CD4-positive, alpha-beta memory T cell (primary cell): ENCODE data around the gene TRIM3. TPM values are rescaled to one million over a fixed set of nuclear protein-coding genes. Genes with fewer than 3 reads are reported as not detected.

Source experiments
- CTCF ChIA-PET: fragments of 350-600 bp; sonication (Branson Sonifier 250); formaldehyde crosslinking; loops from one replicate; lab custom pipeline; 2021; ENCODE audit warnings: inconsistent platforms; ENCODE audit not compliant: partially characterized antibody; lab: Charles Lee
- POLR2A ChIA-PET: fragments of 350-600 bp; sonication (Branson Sonifier 250); formaldehyde crosslinking; loops from one replicate; lab custom pipeline; 2021; ENCODE audit not compliant: partially characterized antibody; lab: Charles Lee
- DNase-seq, 5 donors: peaks; one replicate each; pipeline versions ENCODE4 v3.0.0 to v3.0.0-alpha.2; 2020 to 2022; ENCODE audit warnings: mixed read lengths in 1 of 5
- H3K27ac ChIP-seq: one replicate; pipeline ENCODE4 v1.7.0; 2013; ENCODE audit warnings: low read depth, low read length
- H3K27me3 ChIP-seq: 2 replicates; pipeline ENCODE4 v1.7.0; 2013; ENCODE audit warnings: mild to moderate bottlenecking, low read length, moderate library complexity; ENCODE audit not compliant: insufficient read depth
- H3K36me3 ChIP-seq: 2 replicates; pipeline ENCODE4 v1.7.0; 2013; ENCODE audit warnings: mild to moderate bottlenecking, low read length, moderate library complexity; ENCODE audit not compliant: insufficient read depth
- H3K4me1 ChIP-seq: 2 replicates; pipeline ENCODE4 v1.7.0; 2013; ENCODE audit warnings: mild to moderate bottlenecking, low read length, moderate library complexity; ENCODE audit not compliant: insufficient read depth
- H3K4me3 ChIP-seq, 2 donors: one replicate each; pipeline ENCODE4 v1.7.0; 2013; ENCODE audit warnings: low read length in 2 of 2, mild to moderate bottlenecking in 1 of 2
- H3K9me3 ChIP-seq, 2 donors: one replicate each; pipeline ENCODE4 v1.7.0; 2013; ENCODE audit warnings: low read length in 2 of 2, control low read depth in 1 of 2; ENCODE audit not compliant: control insufficient read depth in 1 of 2
- H3K27ac Mint-ChIP-seq, 7 donors: one replicate each; pipeline ENCODE4 v1.8.0; 2020 to 2021; ENCODE audit warnings: mixed read lengths in 7 of 7, mild to moderate bottlenecking in 6 of 7, inconsistent platforms in 3 of 7, moderate library complexity in 3 of 7
- H3K27me3 Mint-ChIP-seq, 2 donors: one replicate each; pipeline ENCODE4 v1.8.0; 2020 to 2021; ENCODE audit warnings: mixed read lengths in 2 of 2
- H3K36me3 Mint-ChIP-seq, 2 donors: one replicate each; pipeline ENCODE4 v1.8.0; 2020 to 2021; ENCODE audit warnings: mixed read lengths in 2 of 2, inconsistent platforms in 1 of 2, mild to moderate bottlenecking in 1 of 2
- H3K4me1 Mint-ChIP-seq, 4 donors: one replicate each; pipeline ENCODE4 v1.8.0; 2020 to 2021; ENCODE audit warnings: mixed read lengths in 4 of 4, mild to moderate bottlenecking in 1 of 4
- H3K4me3 Mint-ChIP-seq, 8 donors: one replicate each; pipeline ENCODE4 v1.8.0; 2020 to 2021; ENCODE audit warnings: mixed read lengths in 8 of 8, mild to moderate bottlenecking in 7 of 8, moderate library complexity in 6 of 8, inconsistent platforms in 3 of 8
- H3K9me3 Mint-ChIP-seq, 8 donors: one replicate each; pipeline ENCODE4 v1.8.0; 2020 to 2021; ENCODE audit warnings: mixed read lengths in 8 of 8, mild to moderate bottlenecking in 5 of 8, inconsistent platforms in 3 of 8, moderate library complexity in 1 of 8
- intact Hi-C: fragments of 100-400 bp; cut with micrococcal nuclease; formaldehyde crosslinking; loops from one replicate; pipeline ENCODE4 v1.15.1; 2023
- polyA plus RNA-seq, 2 donors: library from polyadenylated mRNA; unstranded; fragments of 300-500 nt; fragmentation: Illumina TruSeq; gene quantifications; one replicate each; pipeline ENCODE4 v1.2.3, GENCODE V29; 2021
- total RNA-seq, 2 experiments: library from RNA; stranded (reverse); gene quantifications; one replicate each; pipeline ENCODE4 v1.2.3, GENCODE V29; 2021

TRIM3 gene
- total and polyA plus RNA-seq, 4 experiments from 2014 or later: 1.2 to 23.1 (median 13.2) TPM

DNA sequence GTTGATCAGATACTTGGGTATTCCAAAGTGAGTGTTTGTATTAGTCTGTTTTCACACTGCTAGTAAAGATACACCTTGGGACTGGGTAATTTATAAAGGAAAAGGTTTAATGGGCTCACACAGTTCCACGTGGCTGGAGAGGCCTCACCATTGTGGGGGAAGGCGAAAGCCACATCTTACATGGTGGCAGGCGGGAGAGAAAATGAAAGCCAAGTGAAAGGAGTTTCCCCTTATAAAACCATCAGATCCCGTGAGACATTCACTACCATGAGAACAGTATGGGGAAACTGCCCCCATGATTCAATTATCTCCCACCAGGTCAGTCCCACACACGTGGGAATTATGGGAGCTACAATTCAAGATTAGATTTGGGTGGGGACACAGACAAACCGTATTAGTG lies 14.6 kb upstream of the TRIM3 start:
- H3K4me3 ChIP-seq: no peak overlapping the region
- ChIA-PET CTCF (interaction anchor here (1.7 kb wide), 1 partner anchor 17 kb away, joined by 6 read pairs; no protein-coding TSS in a partner anchor), POLR2A (interaction anchor here (2.0 kb wide), 1 partner anchor 98 kb away, joined by 4 read pairs; the partner anchor contains the start of gene SMPD1)
- no peaks in the 10 kb centered on the region for H3K27me3 ChIP-seq
- Mint-ChIP-seq H3K36me3 (peaks cover 19 to 40% of the 10 kb centered on the region in 2 donors), H3K27me3 (no peaks in the 10 kb centered on the region), H3K9me3 (no peaks in the 10 kb centered on the region), H3K4me1 (peaks cover 4 to 13% (median 7%) of the 10 kb centered on the region in 4 donors), H3K4me3 (peak overlapping the region in 1 of 8 donors; percentile 45), H3K27ac (peak overlapping the region in 4 of 7 donors; percentile 34 to 55 (median 42))
- H3K27ac ChIP-seq: no peak overlapping the region
- peaks cover 11% of the 10 kb centered on the region for H3K4me1 ChIP-seq
- H3K36me3 ChIP-seq: peaks cover 34% of the 10 kb centered on the region
- no peaks in the 10 kb centered on the region for H3K9me3 ChIP-seq
- intact Hi-C loops: no loop called here
- no peak for DNase-seq

DNA sequence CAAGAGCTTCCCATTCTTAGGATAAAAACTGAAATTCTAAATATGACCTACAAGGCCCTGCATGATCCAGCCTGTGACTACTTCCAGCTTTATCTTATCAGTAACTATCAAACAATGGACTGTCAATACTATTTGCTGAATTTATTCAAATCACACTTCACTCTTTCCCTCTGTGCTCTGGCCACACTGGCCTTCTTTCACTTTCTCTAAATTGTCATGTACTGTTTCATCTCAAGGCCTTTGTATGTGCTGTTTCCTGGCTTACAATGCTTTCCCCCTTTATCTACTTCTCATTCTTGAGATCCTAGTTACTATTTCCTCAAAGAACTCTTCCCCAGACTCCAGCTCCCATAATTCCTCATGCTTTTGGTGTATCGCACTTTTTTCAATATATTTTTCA lies 13.2 kb upstream of the TRIM3 start:
- Mint-ChIP-seq H3K4me3 (no peak overlapping the region), H3K27me3 (no peaks in the 10 kb centered on the region), H3K4me1 (peaks cover 16 to 24% (median 19%) of the 10 kb centered on the region in 4 donors), H3K9me3 (no peaks in the 10 kb centered on the region), H3K36me3 (peaks cover 19 to 45% of the 10 kb centered on the region in 2 donors), H3K27ac (no peak overlapping the region)
- POLR2A ChIA-PET: interaction anchor here (1.5 kb wide), 1 partner anchor 68 kb away, joined by 3 read pairs; the partner anchor contains the start of gene APBB1
- Histone ChIP-seq H3K9me3 (no peaks in the 10 kb centered on the region), H3K4me1 (peaks cover 25% of the 10 kb centered on the region), H3K27me3 (no peaks in the 10 kb centered on the region), H3K4me3 (no peak overlapping the region), H3K36me3 (peaks cover 41% of the 10 kb centered on the region), H3K27ac (no peak overlapping the region)
- no peak for DNase-seq
- CTCF ChIA-PET: interaction anchor here (1.1 to 1.7 kb wide), 5 partner anchors 18 to 196 kb away, joined by 3 to 6 read pairs (median 4); partner anchors contain the start of gene MRPL17
- intact Hi-C loops: no loop called here

GRCh38 chr11:6486256-6486655 lies 12.5 kb upstream of the TRIM3 start:
- peaks cover 17 to 26% (median 23%) of the 10 kb centered on the region in 4 donors for H3K4me1 Mint-ChIP-seq
- intact Hi-C loops: no loop called here
- no peaks in the 10 kb centered on the region for H3K27me3 Mint-ChIP-seq
- peaks cover 16 to 46% of the 10 kb centered on the region in 2 donors for H3K36me3 Mint-ChIP-seq
- H3K9me3 Mint-ChIP-seq: no peaks in the 10 kb centered on the region
- Histone ChIP-seq H3K9me3 (no peaks in the 10 kb centered on the region), H3K4me3 (no peak overlapping the region), H3K4me1 (peaks cover 28% of the 10 kb centered on the region), H3K36me3 (peaks cover 41% of the 10 kb centered on the region), H3K27me3 (no peaks in the 10 kb centered on the region), H3K27ac (no peak overlapping the region)
- no peak overlapping the region for H3K27ac Mint-ChIP-seq
- H3K4me3 Mint-ChIP-seq: no peak overlapping the region
- POLR2A ChIA-PET: interaction anchor here (1.5 kb wide), 1 partner anchor 67 kb away, joined by 3 read pairs; the partner anchor contains the start of gene APBB1
- DNase-seq: no peak
- CTCF ChIA-PET: interaction anchor here (0.5 to 1.7 kb wide), 6 partner anchors 21 to 197 kb away, joined by 3 to 4 read pairs (median 3); partner anchors contain the start of gene MRPL17

GRCh38 chr11:6485661-6486060 lies 11.9 kb upstream of the TRIM3 start:
- Mint-ChIP-seq H3K36me3 (peaks cover 16 to 51% of the 10 kb centered on the region in 2 donors), H3K4me3 (no peak overlapping the region), H3K9me3 (no peaks in the 10 kb centered on the region), H3K27ac (no peak overlapping the region), H3K27me3 (no peaks in the 10 kb centered on the region), H3K4me1 (peaks cover 21 to 30% (median 29%) of the 10 kb centered on the region in 4 donors)
- no peak for DNase-seq
- POLR2A ChIA-PET: interaction anchor here (1.2 kb wide), 1 partner anchor 96 kb away, joined by 3 read pairs; the partner anchor contains the start of gene SMPD1
- Histone ChIP-seq H3K36me3 (peaks cover 41% of the 10 kb centered on the region), H3K4me3 (no peak overlapping the region), H3K9me3 (no peaks in the 10 kb centered on the region), H3K27me3 (no peaks in the 10 kb centered on the region), H3K4me1 (peaks cover 31% of the 10 kb centered on the region), H3K27ac (no peak overlapping the region)
- intact Hi-C loops: no loop called here
- CTCF ChIA-PET: interaction anchor here (1.4 to 2.0 kb wide), 5 partner anchors 20 to 221 kb away, joined by 3 to 8 read pairs (median 4); partner anchors contain the start of gene MRPL17

DNA sequence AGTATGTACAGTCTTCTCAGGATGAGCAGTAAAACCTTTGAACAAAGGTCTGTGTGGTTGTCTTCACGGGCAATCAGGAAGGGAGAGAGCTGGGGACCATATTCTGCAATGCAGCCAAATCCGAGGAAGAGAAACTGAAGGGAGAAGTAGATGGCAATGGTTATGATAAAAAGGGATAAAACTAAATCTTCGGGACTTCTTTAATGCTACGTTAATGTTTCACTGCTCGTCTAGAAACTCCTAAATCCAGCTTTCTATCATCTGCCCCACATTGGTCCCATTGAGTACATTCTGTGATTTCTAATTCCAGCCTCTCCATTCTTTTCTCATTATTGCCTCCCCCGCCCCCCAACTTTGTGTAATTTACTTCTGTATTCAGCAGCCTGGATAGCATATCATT lies 9.3 kb upstream of the TRIM3 start:
- Mint-ChIP-seq H3K4me3 (peak overlapping the region; percentile 51 to 98 (median 94)), H3K4me1 (peaks cover 26 to 44% (median 36%) of the 10 kb centered on the region in 4 donors), H3K36me3 (peaks cover 14 to 43% of the 10 kb centered on the region in 2 donors), H3K27ac (peak overlapping the region; percentile 81 to 99 (median 95)), H3K9me3 (no peaks in the 10 kb centered on the region), H3K27me3 (no peaks in the 10 kb centered on the region)
- CTCF ChIA-PET: interaction anchor here (0.9 to 2.5 kb wide), 3 partner anchors 23 to 127 kb away, joined by 3 to 23 read pairs (median 5); no protein-coding TSS in a partner anchor
- H3K27me3 ChIP-seq: no peaks in the 10 kb centered on the region
- peaks cover 43% of the 10 kb centered on the region for H3K36me3 ChIP-seq
- no peak for DNase-seq
- no peaks in the 10 kb centered on the region for H3K9me3 ChIP-seq
- POLR2A ChIA-PET: interaction anchor here (1.2 to 4.7 kb wide), 8 partner anchors 11 to 248 kb away, joined by 4 to 30 read pairs (median 16); partner anchors contain the start of genes APBB1, FHIP1B, MRPL17 and SMPD1
- peak overlapping the region; percentile 90 for H3K27ac ChIP-seq
- intact Hi-C loops: loop anchor here (5.0 kb wide), 1 partner anchor 46 kb away; no protein-coding TSS in a partner anchor
- peaks cover 49% of the 10 kb centered on the region for H3K4me1 ChIP-seq
- no peak overlapping the region for H3K4me3 ChIP-seq

- ChIA-PET CTCF (interaction anchor here (0.9 to 2.5 kb wide), 8 partner anchors 23 to 223 kb away, joined by 3 to 23 read pairs (median 7); partner anchors contain the start of gene MRPL17), POLR2A (interaction anchor here (0.9 to 4.7 kb wide), 12 partner anchors 8 to 248 kb away, joined by 3 to 30 read pairs (median 10); partner anchors contain the start of genes APBB1, FHIP1B, MRPL17 and SMPD1)
- Mint-ChIP-seq H3K4me3 (peak overlapping the region; percentile 93 to 98 (median 96)), H3K27me3 (no peaks in the 10 kb centered on the region), H3K9me3 (no peaks in the 10 kb centered on the region), H3K27ac (peak overlapping the region; percentile 77 to 99 (median 98)), H3K4me1 (peaks cover 26 to 44% (median 36%) of the 10 kb centered on the region in 4 donors), H3K36me3 (peaks cover 19 to 46% of the 10 kb centered on the region in 2 donors)
- Histone ChIP-seq H3K4me1 (peaks cover 49% of the 10 kb centered on the region), H3K36me3 (peaks cover 49% of the 10 kb centered on the region), H3K9me3 (no peaks in the 10 kb centered on the region), H3K27ac (peak overlapping the region; percentile 90), H3K4me3 (peak overlapping the region in 1 of 2 donors; percentile 83), H3K27me3 (no peaks in the 10 kb centered on the region)
- intact Hi-C loops: loop anchor here (5.0 kb wide), 1 partner anchor 45 kb away; no protein-coding TSS in a partner anchor
- no peak for DNase-seq
These were observed 8.7 kb upstream of the TRIM3 start for GRCh38 chr11:6482441-6482840.
